GM19455 (cell line): ENCODE results near the gene CTXND1.

ENCODE experiments used
- ATAC-seq: cut with Tn5 transposase; IDR thresholded peaks from one replicate; pipeline ENCODE4 v1.9.1; 2021; ENCODE audit not compliant: unreplicated experiment

CTXND1 gene

GRCh38 chr15:80183306-80183705, 68.7 kb downstream of the CTXND1 start:
- no peak for ATAC-seq

- ATAC-seq: no peak
Measured at GRCh38 chr15:80182611-80183261, 69.3 kb downstream of the CTXND1 start.

GRCh38 chr15:80180986-80181385, 71.0 kb downstream of the CTXND1 start:
- no peak for ATAC-seq

- ATAC-seq: no peak
Measured at GRCh38 chr15:80180468-80180867, 71.5 kb downstream of the CTXND1 start.

GRCh38 chr15:80179935-80180334, 72.1 kb downstream of the CTXND1 start:
- no peak for ATAC-seq

GRCh38 chr15:80179025-80179759, 72.8 kb downstream of the CTXND1 start:
- ATAC-seq: no peak

GRCh38 chr15:80177156-80177555, 74.9 kb downstream of the CTXND1 start:
- ATAC-seq: no peak

- no peak for ATAC-seq
Measured at GRCh38 chr15:80176443-80176842, 75.6 kb downstream of the CTXND1 start.

GRCh38 chr15:80175436-80175835, 76.6 kb downstream of the CTXND1 start:
- ATAC-seq: no peak

- ATAC-seq: no peak
Measured at GRCh38 chr15:80174017-80174746, 77.8 kb downstream of the CTXND1 start.

- ATAC-seq: peak; percentile 70
Measured at GRCh38 chr15:80173022-80173759, 78.8 kb downstream of the CTXND1 start.

GRCh38 chr15:80172401-80172800, 79.6 kb downstream of the CTXND1 start:
- no peak for ATAC-seq

GRCh38 chr15:80171787-80172186, 80.2 kb downstream of the CTXND1 start:
- no peak for ATAC-seq

- no peak for ATAC-seq
Measured at GRCh38 chr15:80170596-80170995, 81.4 kb downstream of the CTXND1 start.

GRCh38 chr15:80169768-80170357, 82.2 kb downstream of the CTXND1 start:
- no peak for ATAC-seq

GRCh38 chr15:80168421-80168820, 83.6 kb downstream of the CTXND1 start:
- no peak for ATAC-seq

- ATAC-seq: no peak
Measured at GRCh38 chr15:80167936-80168335, 84.1 kb downstream of the CTXND1 start.

GRCh38 chr15:80163897-80164296, 88.1 kb downstream of the CTXND1 start:
- ATAC-seq: no peak

GRCh38 chr15:80163217-80163616, 88.8 kb downstream of the CTXND1 start:
- no peak for ATAC-seq

- no peak for ATAC-seq
Measured at GRCh38 chr15:80162059-80162554, 89.9 kb downstream of the CTXND1 start.
